Hepatocyte (in vitro differentiated cells): ENCODE results near the gene DGKG. TPM values are rescaled to one million over a fixed set of nuclear protein-coding genes. Genes with fewer than 3 reads are reported as not detected.

ENCODE experiments used
- DNase-seq: peaks from one replicate; pipeline ENCODE4 v3.0.0-alpha.2; 2016; ENCODE audit warnings: low spot score
- H2AFZ ChIP-seq: fragments of 200-600 bp; sonication (generic); 2 replicates; pipeline ENCODE4 v1.6.0; 2016; ENCODE audit warnings: antibody characterized with exemption, mild to moderate bottlenecking
- H3K27ac ChIP-seq: fragments of 200-600 bp; sonication (generic); 2 replicates; pipeline ENCODE4 v1.5.1; 2016; ENCODE audit warnings: mild to moderate bottlenecking
- H3K27me3 ChIP-seq: fragments of 200-600 bp; sonication (generic); 2 replicates; pipeline ENCODE4 v1.6.1; 2016
- H3K36me3 ChIP-seq: fragments of 200-600 bp; sonication (generic); replicated peaks from 2 replicates; pipeline ENCODE4 v1.5.1; 2016; ENCODE audit warnings: low read depth; ENCODE audit not compliant: insufficient read depth
- H3K4me1 ChIP-seq: fragments of 200-600 bp; sonication (generic); 2 replicates; pipeline ENCODE4 v1.5.1; 2016; ENCODE audit warnings: mild to moderate bottlenecking, moderate library complexity; ENCODE audit not compliant: insufficient read depth
- H3K4me2 ChIP-seq: fragments of 200-600 bp; sonication (generic); 2 replicates; pipeline ENCODE4 v1.6.0; 2016
- H3K4me3 ChIP-seq: fragments of 200-600 bp; sonication (generic); 2 replicates; pipeline ENCODE4 v1.5.1; 2016; ENCODE audit warnings: mild to moderate bottlenecking
- H3K79me2 ChIP-seq: fragments of 200-600 bp; sonication (generic); 2 replicates; pipeline ENCODE4 v1.6.0; 2017; ENCODE audit warnings: mild to moderate bottlenecking
- H3K9me2 ChIP-seq: fragments of 200-600 bp; sonication (generic); replicated peaks from 2 replicates; pipeline ENCODE4 v1.6.0; 2017; ENCODE audit warnings: mild to moderate bottlenecking; ENCODE audit not compliant: insufficient read depth
- H3K9me3 ChIP-seq: fragments of 200-600 bp; sonication (generic); 2 replicates; pipeline ENCODE4 v1.5.1; 2016; ENCODE audit warnings: low read depth, mild to moderate bottlenecking
- H4K20me1 ChIP-seq: fragments of 200-600 bp; sonication (generic); 2 replicates; pipeline ENCODE4 v1.6.0; 2016; ENCODE audit warnings: mild to moderate bottlenecking; ENCODE audit not compliant: insufficient read depth, poor library complexity, severe bottlenecking
- EZH2 ChIP-seq: fragments of 200-600 bp; sonication (generic); IDR thresholded peaks from 2 replicates; pipeline ENCODE4 v1.6.1; 2016; ENCODE audit warnings: antibody characterized with exemption, mild to moderate bottlenecking, borderline replicate concordance
- EZH2phosphoT487 ChIP-seq: fragments of 200-600 bp; sonication (generic); IDR thresholded peaks from one replicate; pipeline ENCODE4 v1.6.1; 2018; ENCODE audit warnings: antibody characterized with exemption, mild to moderate bottlenecking, low read depth, moderate library complexity; ENCODE audit not compliant: unreplicated experiment, severe bottlenecking
- WGBS: methylation state at CpG from one replicate; pipeline ENCODE4 v1.1.6; 2016; ENCODE audit warnings: low lambda C conversion rate; ENCODE audit errors: missing lambda C conversion rate; 5-methylcytosine and 5-hydroxymethylcytosine counted together
- polyA plus RNA-seq: library from polyadenylated mRNA; unstranded; fragments of >200 nt; fragmentation: Nextera tagmentation; extraction: Ambion mirVana; gene quantifications from 2 replicates; pipeline ENCODE4 v1.2.1, GENCODE V29; 2016
- total RNA-seq: library from RNA; depleted of rRNA; stranded (reverse); fragments of >200 nt; gene quantifications from 2 replicates; pipeline ENCODE4 v1.2.3, GENCODE V29; 2014
- TF ChIP-seq, protein P1 (sequence below): fragments of 200-600 bp; sonication (generic); IDR thresholded peaks from 2 replicates; pipeline ENCODE4 v1.5.1; 2016; ENCODE audit warnings: antibody characterized with exemption, mild to moderate bottlenecking; ENCODE audit not compliant: poor library complexity

Gene DGKG
- total and polyA plus RNA-seq, 2 experiments from 2014 or later = not detected

- no peaks in the 10 kb centered on the region for H4K20me1 ChIP-seq
- H3K4me2 ChIP-seq = no peak overlapping the region
- no peak for DNase-seq
- H3K27me3 ChIP-seq = peaks cover 19% of the 10 kb centered on the region
- H3K9me3 ChIP-seq = no peaks in the 10 kb centered on the region
- 90% methylated on average over 1 of the region's 1 CpG for WGBS
- H3K27ac ChIP-seq = no peak overlapping the region
- H3K4me1 ChIP-seq = no peaks in the 10 kb centered on the region
- no peaks in the 10 kb centered on the region for H3K9me2 ChIP-seq
- no peaks in the 10 kb centered on the region for H3K79me2 ChIP-seq
- H3K36me3 ChIP-seq = no peaks in the 10 kb centered on the region
- TF ChIP-seq, protein P1, sequence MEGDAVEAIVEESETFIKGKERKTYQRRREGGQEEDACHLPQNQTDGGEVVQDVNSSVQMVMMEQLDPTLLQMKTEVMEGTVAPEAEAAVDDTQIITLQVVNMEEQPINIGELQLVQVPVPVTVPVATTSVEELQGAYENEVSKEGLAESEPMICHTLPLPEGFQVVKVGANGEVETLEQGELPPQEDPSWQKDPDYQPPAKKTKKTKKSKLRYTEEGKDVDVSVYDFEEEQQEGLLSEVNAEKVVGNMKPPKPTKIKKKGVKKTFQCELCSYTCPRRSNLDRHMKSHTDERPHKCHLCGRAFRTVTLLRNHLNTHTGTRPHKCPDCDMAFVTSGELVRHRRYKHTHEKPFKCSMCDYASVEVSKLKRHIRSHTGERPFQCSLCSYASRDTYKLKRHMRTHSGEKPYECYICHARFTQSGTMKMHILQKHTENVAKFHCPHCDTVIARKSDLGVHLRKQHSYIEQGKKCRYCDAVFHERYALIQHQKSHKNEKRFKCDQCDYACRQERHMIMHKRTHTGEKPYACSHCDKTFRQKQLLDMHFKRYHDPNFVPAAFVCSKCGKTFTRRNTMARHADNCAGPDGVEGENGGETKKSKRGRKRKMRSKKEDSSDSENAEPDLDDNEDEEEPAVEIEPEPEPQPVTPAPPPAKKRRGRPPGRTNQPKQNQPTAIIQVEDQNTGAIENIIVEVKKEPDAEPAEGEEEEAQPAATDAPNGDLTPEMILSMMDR = no peak
- TF ChIP-seq EZH2phosphoT487 (no peak), EZH2 (no peak)
- no peak overlapping the region for H2AFZ ChIP-seq
- no peak overlapping the region for H3K4me3 ChIP-seq
These were observed 32.4 kb downstream of the DGKG start for GRCh38 chr3:186329589-186329988.

DNA sequence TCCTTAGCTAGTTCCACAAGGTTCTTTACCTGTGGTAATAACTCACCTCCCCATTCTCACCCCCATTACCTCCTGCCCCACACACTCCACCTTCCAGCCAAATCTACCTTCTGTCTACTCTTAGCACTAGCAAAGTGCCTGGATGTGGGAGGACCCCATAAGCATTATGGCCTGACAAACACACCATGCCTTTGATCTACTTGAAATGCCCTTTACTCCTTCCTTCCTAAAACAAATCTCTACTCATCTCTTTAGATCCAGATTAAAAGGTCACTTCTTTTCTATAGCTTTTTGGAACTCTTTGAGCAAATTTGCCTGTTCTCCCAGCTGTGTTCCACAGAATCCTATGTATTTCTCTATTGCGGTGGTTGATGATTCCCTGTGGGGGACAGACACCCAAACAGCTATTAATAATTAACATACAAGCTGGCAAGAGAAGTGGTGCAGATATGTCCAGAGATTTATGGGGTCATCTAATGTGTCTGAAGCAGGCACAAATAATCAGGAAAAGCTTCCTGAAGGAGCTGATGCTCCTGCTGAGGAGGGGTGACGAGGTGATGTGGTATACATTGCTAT is 34.0 kb downstream of the DGKG start:
- TF ChIP-seq EZH2phosphoT487 = no peak
- TF ChIP-seq EZH2 = no peak
- TF ChIP-seq, protein P1 = no peak
- no peaks in the 10 kb centered on the region for H3K79me2 ChIP-seq
- no peaks in the 10 kb centered on the region for H3K9me2 ChIP-seq
- 73% methylated on average over 2 of the region's 2 CpGs for WGBS
- H3K36me3 ChIP-seq = no peaks in the 10 kb centered on the region
- H3K4me2 ChIP-seq = no peak overlapping the region
- no peaks in the 10 kb centered on the region for H4K20me1 ChIP-seq
- H3K4me1 ChIP-seq = no peaks in the 10 kb centered on the region
- H3K27me3 ChIP-seq = peaks cover 22% of the 10 kb centered on the region
- no peak overlapping the region for H3K27ac ChIP-seq
- H3K4me3 ChIP-seq = no peak overlapping the region
- no peaks in the 10 kb centered on the region for H3K9me3 ChIP-seq
- no peak for DNase-seq
- no peak overlapping the region for H2AFZ ChIP-seq

- Histone ChIP-seq H3K4me1 (no peaks in the 10 kb centered on the region), H2AFZ (no peak overlapping the region), H3K4me2 (no peak overlapping the region), H3K4me3 (no peak overlapping the region), H3K27ac (no peak overlapping the region), H3K27me3 (peaks cover 10% of the 10 kb centered on the region), H3K9me3 (no peaks in the 10 kb centered on the region), H3K79me2 (no peaks in the 10 kb centered on the region), H4K20me1 (no peaks in the 10 kb centered on the region), H3K36me3 (no peaks in the 10 kb centered on the region), H3K9me2 (no peaks in the 10 kb centered on the region)
- WGBS = 74% methylated on average over 5 of the region's 5 CpGs
- TF ChIP-seq EZH2 (no peak), EZH2phosphoT487 (no peak)
- TF ChIP-seq, protein P1 = no peak
- no peak for DNase-seq
These were observed 39.3 kb downstream of the DGKG start for GRCh38 chr3:186322761-186323160.
